ENCODE measurements around the gene TEP1. TPM values are rescaled to one million over a fixed set of nuclear protein-coding genes. Genes with fewer than 3 reads are reported as not detected.

TEP1 gene
- total RNA-seq, 1 experiment from 2014 or later, result 15.8 TPM

- no peak overlapping the region for H2BK20ac ChIP-seq (ENCODE audit: low read depth, low read length, poor library complexity, severe bottlenecking)
- H3K9me3 Mint-ChIP-seq, result peaks cover 0 to 3% of the 10 kb centered on the region in 2 experiments; a peak in 1 of 5 replicates
- H3K9me3 ChIP-seq (ENCODE audit: control insufficient read depth, low read depth, low read length), result no peaks in the 10 kb centered on the region
- H3K23ac ChIP-seq (ENCODE audit: insufficient read length, low read depth, low read length), result no peak overlapping the region
- no peak overlapping the region for H2AFZ ChIP-seq (ENCODE audit: low read length)
- H3K4me1 ChIP-seq (ENCODE audit: insufficient read depth, low read length), result peaks cover 6% of the 10 kb centered on the region
- H4K91ac ChIP-seq (ENCODE audit: insufficient read length, low read depth, low read length), result no peak overlapping the region
- no CpG with 5 or more reads among the region's 2 CpGs for WGBS (ENCODE audit: extremely low coverage, insufficient read length, low lambda C conversion rate)
- TF ChIP-seq, protein P1, sequence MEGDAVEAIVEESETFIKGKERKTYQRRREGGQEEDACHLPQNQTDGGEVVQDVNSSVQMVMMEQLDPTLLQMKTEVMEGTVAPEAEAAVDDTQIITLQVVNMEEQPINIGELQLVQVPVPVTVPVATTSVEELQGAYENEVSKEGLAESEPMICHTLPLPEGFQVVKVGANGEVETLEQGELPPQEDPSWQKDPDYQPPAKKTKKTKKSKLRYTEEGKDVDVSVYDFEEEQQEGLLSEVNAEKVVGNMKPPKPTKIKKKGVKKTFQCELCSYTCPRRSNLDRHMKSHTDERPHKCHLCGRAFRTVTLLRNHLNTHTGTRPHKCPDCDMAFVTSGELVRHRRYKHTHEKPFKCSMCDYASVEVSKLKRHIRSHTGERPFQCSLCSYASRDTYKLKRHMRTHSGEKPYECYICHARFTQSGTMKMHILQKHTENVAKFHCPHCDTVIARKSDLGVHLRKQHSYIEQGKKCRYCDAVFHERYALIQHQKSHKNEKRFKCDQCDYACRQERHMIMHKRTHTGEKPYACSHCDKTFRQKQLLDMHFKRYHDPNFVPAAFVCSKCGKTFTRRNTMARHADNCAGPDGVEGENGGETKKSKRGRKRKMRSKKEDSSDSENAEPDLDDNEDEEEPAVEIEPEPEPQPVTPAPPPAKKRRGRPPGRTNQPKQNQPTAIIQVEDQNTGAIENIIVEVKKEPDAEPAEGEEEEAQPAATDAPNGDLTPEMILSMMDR (conservative IDR thresholded peaks at IDR 0.05), result no peak
- H2AK5ac ChIP-seq (ENCODE audit: insufficient read length, low read length), result no peak overlapping the region
- peak overlapping the region; percentile 77 to 95 for H3K4me3 Mint-ChIP-seq
- peak overlapping the region; percentile 84 for H3K4me2 ChIP-seq (ENCODE audit: insufficient read depth, insufficient read length, low read length)
- peak overlapping the region; percentile 14 to 88 (median 86); a peak in 6 of 7 replicates for H3K27ac Mint-ChIP-seq
- no peak overlapping the region for H3K4ac ChIP-seq (ENCODE audit: low read depth, low read length)
- H3K4me1 Mint-ChIP-seq, result peaks cover 36 to 37% of the 10 kb centered on the region in 2 experiments
- DNase-seq, result no peak
- H2BK15ac ChIP-seq (ENCODE audit: low read depth, low read length), result no peak overlapping the region
- H3K14ac ChIP-seq (ENCODE audit: insufficient read depth, low read length), result no peak overlapping the region
- no peak overlapping the region for H2BK120ac ChIP-seq (ENCODE audit: low read depth, low read length, poor library complexity, severe bottlenecking)
- no peak overlapping the region for H3K56ac ChIP-seq (ENCODE audit: insufficient read length, low read depth, low read length)
- H3K79me1 ChIP-seq (ENCODE audit: insufficient read depth, low read depth, low read length, poor library complexity, severe bottlenecking), result no peaks in the 10 kb centered on the region
- H3K79me2 ChIP-seq (ENCODE audit: insufficient read depth, low read length), result peaks cover 41% of the 10 kb centered on the region
- no peak overlapping the region for H2BK5ac ChIP-seq (ENCODE audit: insufficient read length, low read length)
- no peaks in the 10 kb centered on the region for H3K27me3 Mint-ChIP-seq (ENCODE audit: low read depth)
- no peak overlapping the region for H3K18ac ChIP-seq (ENCODE audit: insufficient read length, low read depth, low read length)
- H3K27me3 ChIP-seq (ENCODE audit: insufficient read depth, low read length), result no peaks in the 10 kb centered on the region
- peak overlapping the region; percentile 42 for H3K9ac ChIP-seq (ENCODE audit: extremely low read depth, insufficient read length, low read length)
- H3T11ph ChIP-seq (ENCODE audit: low read length), result no peak overlapping the region
- H4K8ac ChIP-seq (replicated peaks; ENCODE audit: insufficient read length, low read depth, low read length), result no peak overlapping the region
- H4K20me1 ChIP-seq (ENCODE audit: control insufficient read depth, insufficient read depth, insufficient read length), result no peaks in the 10 kb centered on the region
- H3K27ac ChIP-seq (ENCODE audit: insufficient read length, low read depth, low read length), result no peak overlapping the region
- H3K36me3 Mint-ChIP-seq (ENCODE audit: insufficient read depth in 1 of 3, low read depth in 3 of 3), result peaks cover 23 to 58% (median 47%) of the 10 kb centered on the region in 3 experiments; a peak in 6 of 7 replicates
- H4K5ac ChIP-seq (ENCODE audit: insufficient read length, low read depth, low read length), result no peak overlapping the region
- H2BK12ac ChIP-seq (ENCODE audit: insufficient read length, low read depth, low read length), result no peak overlapping the region
- peaks cover 6% of the 10 kb centered on the region for H3K23me2 ChIP-seq (ENCODE audit: insufficient read length, low read depth, low read length, poor library complexity, severe bottlenecking)
Measured at GRCh38 chr14:20331053-20331613, 82.2 kb downstream of the TEP1 start.
